Epithelial cell of esophagus (primary cell): Measurements from ENCODE around the gene NEDD4L.

Experiments used
- DNase-seq: peaks from one replicate; pipeline ENCODE4 v3.0.0; 2010; ENCODE audit warnings: low read depth
- H3K4me3 ChIP-seq: 2 replicates; pipeline ENCODE4 v1.5.1; 2011; ENCODE audit warnings: mild to moderate bottlenecking, low read length, control low read depth
- TF ChIP-seq, protein P1 (sequence below): IDR thresholded peaks from 2 replicates; pipeline ENCODE4 v1.5.1; 2011; ENCODE audit warnings: low read depth, mild to moderate bottlenecking, low read length, control low read depth, inconsistent platforms; ENCODE audit not compliant: insufficient read depth; ENCODE audit errors: missing control alignments

The NEDD4L gene

DNA sequence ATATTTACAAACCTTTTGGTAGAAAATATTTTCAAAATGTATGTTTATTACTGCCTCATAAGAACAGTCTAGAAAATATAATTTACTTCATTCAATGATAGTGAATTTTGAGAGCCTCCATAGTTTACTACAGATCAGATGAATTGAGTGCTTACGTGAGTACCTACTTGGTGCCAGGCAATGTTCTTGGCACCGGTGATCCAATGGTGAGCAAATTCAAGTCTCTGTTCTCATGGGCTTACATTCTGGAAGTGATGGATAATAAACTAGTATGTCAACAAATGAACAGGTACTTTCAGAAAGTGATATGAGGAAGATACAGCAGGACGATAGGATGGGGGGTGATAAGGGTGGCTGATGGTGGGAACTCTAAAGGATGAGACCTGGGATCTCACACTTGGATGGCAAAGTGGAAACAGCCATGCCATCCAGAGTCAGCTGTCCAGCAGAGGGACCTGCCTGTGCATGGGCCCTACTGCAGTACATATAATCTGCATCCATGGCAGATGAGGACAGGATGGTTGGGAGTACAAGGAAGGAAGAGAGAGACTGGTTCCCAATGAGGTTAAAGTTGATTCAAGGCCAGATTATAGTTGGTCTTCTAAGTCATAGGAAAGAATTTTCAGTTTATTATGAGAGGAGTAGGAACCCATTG is 277.0 kb downstream of the NEDD4L start:
- no peak overlapping the region for H3K4me3 ChIP-seq
- TF ChIP-seq, protein P1, sequence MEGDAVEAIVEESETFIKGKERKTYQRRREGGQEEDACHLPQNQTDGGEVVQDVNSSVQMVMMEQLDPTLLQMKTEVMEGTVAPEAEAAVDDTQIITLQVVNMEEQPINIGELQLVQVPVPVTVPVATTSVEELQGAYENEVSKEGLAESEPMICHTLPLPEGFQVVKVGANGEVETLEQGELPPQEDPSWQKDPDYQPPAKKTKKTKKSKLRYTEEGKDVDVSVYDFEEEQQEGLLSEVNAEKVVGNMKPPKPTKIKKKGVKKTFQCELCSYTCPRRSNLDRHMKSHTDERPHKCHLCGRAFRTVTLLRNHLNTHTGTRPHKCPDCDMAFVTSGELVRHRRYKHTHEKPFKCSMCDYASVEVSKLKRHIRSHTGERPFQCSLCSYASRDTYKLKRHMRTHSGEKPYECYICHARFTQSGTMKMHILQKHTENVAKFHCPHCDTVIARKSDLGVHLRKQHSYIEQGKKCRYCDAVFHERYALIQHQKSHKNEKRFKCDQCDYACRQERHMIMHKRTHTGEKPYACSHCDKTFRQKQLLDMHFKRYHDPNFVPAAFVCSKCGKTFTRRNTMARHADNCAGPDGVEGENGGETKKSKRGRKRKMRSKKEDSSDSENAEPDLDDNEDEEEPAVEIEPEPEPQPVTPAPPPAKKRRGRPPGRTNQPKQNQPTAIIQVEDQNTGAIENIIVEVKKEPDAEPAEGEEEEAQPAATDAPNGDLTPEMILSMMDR, result peak; percentile 14
- DNase-seq, result no peak

DNA sequence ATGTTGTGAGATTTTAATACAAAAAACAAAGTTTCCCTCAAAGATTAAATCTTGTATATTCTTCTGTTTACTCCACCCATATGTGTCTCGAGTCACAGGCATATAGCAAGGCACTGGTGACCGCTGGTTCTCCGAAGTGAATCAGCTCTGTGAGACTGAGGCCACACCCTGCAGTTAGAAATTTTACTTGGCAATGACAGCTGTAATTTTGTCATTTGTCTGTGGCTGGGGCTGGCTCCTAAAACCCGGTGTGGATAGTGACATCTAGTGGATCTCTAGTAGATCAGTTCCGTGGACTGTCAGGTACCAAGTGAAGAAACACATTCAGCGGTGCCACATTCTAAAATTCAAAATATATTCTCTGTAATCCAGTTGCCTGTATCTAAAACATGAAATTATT is 278.0 kb downstream of the NEDD4L start:
- H3K4me3 ChIP-seq, result no peak overlapping the region
- DNase-seq, result peak; percentile 92
- TF ChIP-seq, protein P1, result peak; percentile 72

DNA sequence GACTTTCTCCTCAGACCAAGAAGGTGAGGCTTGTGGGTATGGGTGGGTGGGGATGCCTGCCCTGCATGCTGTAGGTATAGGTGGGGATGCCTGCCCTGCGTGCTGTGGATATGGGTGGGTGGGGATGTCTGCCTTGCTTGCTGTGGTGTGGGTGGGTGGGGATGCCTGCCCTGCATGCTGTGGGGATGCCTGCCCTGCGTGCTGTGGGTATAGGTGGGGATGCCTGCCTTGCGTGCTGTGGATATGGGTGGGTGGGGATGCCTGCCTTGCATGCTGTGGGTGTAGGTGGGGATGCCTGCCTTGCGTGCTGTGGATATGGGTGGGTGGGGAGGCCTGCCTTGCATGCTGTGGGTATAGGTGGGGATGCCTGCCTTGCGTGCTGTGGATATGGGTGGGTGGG is 278.4 kb downstream of the NEDD4L start:
- no peak for DNase-seq
- TF ChIP-seq, protein P1, result no peak
- no peak overlapping the region for H3K4me3 ChIP-seq

DNA sequence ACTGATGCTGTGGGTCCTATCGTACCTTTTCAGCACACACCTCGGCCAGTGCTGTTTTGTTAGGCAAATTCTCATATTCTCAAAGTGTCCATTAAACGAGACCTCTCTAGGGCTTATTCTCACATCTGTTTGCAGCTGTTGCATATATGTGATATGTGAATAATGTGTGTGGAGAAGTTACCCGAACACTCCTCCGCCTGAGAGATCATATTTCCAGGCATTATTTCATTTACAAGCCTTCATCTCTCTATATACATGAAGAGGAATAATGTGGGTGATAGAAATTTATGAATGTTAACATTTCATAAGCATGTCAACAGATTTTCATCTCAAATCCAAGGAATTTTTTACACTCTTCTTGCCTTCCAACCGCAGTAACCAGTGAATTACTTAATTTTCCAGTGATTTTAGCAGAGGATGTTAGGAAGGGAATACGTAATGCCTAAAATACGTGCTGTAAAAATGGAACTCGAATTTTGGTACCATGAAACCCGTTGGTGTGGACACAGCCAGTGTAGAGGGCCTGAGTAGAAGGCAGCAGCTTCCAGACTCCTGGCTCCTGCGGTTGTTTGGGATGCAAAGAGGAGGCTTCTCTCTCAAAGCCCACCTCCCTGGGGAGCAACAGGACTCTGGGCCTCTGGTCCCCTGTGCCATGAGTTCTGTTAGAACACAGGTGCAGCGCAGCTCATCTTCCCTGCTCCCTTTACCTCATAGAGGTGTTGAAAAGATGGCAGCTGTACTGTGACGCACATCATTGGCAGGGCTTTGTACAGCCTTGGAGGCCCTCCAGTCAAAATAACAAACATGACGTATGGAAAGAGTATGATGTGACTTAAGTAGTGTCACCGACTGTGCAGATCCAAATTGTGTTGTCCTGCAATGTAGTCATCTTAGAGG is 280.1 kb downstream of the NEDD4L start:
- DNase-seq, result no peak

DNA sequence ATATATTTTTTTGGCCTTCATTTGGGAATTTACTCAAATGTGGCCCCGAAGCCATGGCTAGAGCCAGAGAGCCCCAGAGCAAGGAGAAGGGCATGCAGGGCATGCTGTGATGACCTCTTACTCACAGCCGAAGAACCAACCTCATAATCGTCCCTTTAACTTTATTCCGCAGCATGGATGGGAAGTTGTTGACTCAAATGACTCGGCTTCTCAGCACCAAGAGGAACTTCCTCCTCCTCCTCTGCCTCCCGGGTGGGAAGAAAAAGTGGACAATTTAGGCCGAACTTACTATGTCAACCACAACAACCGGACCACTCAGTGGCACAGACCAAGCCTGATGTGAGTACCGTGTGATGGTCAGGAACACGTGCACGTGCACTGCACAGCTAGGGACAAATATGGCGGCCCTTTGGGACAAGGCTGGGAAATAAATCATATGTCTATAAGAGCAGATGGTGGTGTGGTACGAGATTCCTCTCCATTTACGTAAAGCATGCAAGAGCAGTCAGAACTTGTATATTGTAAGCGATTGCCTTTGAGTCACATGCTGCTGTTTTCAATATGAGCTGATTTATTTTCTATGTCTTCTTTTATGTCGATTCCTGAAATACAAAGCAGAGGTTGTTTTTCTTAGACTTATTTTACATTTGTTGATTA is 280.9 kb downstream of the NEDD4L start:
- DNase-seq, result no peak
- no peak overlapping the region for H3K4me3 ChIP-seq
- TF ChIP-seq, protein P1, result no peak

More for the DNA sequence above, 280.1 kb downstream of the NEDD4L start:
- TF ChIP-seq, protein P1, result no peak
- H3K4me3 ChIP-seq, result no peak overlapping the region

DNA sequence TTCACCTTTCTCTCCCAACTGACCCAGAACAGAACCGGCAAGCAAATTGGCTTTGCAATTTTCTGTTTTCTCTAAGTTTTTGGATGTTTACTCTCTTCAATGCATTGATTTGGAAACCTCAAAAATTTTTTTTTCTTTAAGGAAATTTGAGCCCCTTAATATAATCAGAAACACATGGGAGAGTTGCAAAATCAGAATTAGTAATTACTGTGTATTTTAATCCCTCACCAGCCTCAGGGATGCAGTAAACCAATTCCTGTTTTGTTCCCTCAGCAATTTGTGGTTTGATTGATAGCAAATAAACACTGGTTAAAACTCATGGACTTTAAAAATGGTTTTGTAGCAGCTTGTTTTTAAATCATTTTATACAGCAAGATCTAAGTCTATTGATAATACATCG is 281.5 kb downstream of the NEDD4L start:
- DNase-seq, result no peak
- TF ChIP-seq, protein P1, result no peak
- H3K4me3 ChIP-seq, result no peak overlapping the region
